GM18861 (cell line): Measurements from ENCODE around the gene FNDC3B.
A peak's percentile ranks its signal among the peaks of the same experiment; 100 is the strongest.
"Not testable (repeated sequence)": the region's sequence is repeated elsewhere in the genome, so short reads cannot be mapped to it uniquely, and the experiment has no call there.

ENCODE experiments used
- ATAC-seq: cut with Tn5 transposase; IDR thresholded peaks from one replicate; pipeline ENCODE4 v1.9.1; 2021; ENCODE audit not compliant: unreplicated experiment

FNDC3B gene

GRCh38 chr3:172039436-172040077 lies at the start of gene FNDC3B:
Gene FNDC3B (plus strand): TSS chr3:172039578. CDS start chr3:172112480, 72,902 bp downstream.
- peak; percentile 49 for ATAC-seq

GRCh38 chr3:171990239-171990638 lies 49.1 kb upstream of the FNDC3B start:
- ATAC-seq: not testable (repeated sequence)

DNA sequence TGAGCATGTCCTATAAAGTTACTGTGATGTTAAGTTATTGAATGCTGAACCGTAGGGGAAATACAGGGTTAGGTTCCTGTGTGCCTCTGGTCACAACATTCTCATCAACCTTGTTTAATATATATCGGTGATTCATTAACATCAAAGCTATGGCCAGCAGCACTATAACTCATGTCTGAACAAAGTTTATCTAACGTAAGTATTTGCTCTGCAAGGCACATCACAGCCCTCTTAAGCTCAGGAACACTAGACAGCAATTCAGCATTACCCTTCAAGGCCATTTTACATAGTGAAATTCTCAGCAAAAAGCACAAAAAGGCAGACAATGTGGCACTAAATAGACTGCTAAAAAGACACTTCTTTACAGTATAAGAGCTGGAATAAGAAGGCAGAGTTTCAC lies 48.2 kb upstream of the FNDC3B start:
- ATAC-seq: no peak

- ATAC-seq: no peak
Measured at GRCh38 chr3:171994646-171995428, 44.5 kb upstream of the FNDC3B start.

DNA sequence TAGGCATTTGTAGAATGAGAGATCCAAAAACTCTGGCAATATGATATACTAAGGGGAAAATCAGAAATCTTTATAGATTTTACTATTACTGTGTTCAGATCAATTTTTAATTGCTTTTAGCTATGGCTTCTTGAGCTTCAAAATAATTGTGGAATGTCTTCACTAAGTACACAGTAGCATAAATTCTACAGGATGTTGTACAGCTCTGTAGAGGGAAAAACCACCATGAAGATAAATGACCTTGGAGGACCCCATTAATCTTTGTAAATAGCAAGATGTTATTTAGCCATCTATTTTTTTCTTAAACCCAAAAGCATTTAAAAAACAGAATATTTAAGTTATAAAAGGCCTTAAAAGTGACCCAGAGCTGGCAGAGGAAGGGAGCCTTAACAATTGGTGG lies 43.9 kb upstream of the FNDC3B start:
- ATAC-seq: no peak

DNA sequence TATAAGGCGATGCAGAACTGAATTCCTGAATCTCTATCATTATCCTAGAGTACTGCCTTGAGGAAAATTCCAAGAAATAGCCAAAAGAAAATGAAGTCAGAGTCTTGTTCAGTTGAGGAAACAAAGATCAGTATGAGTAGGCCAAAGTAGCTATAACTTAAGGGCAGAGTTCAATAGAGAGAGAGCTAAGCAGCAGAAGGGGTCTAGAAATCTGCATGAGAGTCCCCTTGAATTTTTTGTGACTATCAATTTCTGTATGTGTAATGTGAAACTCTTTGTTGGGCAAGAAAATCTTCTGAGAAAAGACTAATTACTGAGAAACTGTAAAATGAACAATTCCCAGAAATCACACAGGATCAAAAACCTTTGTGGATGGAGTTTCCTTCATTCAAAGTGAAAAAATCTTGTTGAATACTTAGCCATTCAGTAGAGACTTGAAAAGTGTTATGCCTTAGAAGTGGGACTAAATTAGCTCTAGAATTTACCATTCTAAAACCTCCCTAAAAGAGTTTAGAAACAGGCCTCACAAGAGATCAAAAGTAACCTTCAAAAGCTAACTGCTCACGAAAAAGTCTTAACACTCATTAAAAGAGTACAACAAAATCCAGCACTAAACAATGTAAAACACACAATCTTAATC lies 43.1 kb upstream of the FNDC3B start:
- ATAC-seq: no peak

GRCh38 chr3:171998731-171999130 lies 40.6 kb upstream of the FNDC3B start:
- ATAC-seq: not testable (repeated sequence)

DNA sequence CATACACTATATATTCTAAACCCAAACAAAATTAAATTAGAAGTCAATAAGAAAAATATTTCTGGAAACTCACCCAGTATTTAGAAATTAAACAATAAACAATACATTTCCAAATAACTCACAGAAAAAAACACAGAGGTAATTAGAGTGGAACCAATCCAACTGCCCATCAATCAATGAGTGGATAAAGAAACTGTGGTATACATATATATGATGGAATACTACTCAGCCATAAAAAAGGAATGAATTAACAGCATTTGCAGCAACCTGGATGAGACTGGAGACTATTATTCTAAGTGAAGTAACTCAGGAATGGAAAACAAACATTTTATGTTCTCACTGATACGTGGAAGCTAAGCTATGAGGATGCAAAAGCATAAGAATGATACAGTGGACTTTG lies 37.8 kb upstream of the FNDC3B start:
- ATAC-seq: not testable (repeated sequence)

- ATAC-seq: no peak
Measured at GRCh38 chr3:172002512-172003078, 36.8 kb upstream of the FNDC3B start.

GRCh38 chr3:172003146-172003545 lies 36.2 kb upstream of the FNDC3B start:
- no peak for ATAC-seq

DNA sequence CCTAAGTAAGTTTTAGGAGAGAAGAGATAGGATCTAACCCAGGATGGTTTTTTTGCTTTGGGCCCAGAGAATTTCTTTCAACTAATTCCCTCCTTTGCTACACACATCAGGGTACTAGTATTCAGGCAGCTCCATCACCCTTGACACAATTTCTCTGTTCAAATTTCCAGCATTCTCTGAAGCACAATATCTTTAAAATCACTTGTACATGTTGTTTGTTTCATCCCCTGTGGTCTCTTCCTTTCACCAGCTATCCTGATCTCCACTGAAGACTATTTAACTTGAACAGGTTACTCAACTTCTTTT lies 32.4 kb upstream of the FNDC3B start:
- no peak for ATAC-seq

DNA sequence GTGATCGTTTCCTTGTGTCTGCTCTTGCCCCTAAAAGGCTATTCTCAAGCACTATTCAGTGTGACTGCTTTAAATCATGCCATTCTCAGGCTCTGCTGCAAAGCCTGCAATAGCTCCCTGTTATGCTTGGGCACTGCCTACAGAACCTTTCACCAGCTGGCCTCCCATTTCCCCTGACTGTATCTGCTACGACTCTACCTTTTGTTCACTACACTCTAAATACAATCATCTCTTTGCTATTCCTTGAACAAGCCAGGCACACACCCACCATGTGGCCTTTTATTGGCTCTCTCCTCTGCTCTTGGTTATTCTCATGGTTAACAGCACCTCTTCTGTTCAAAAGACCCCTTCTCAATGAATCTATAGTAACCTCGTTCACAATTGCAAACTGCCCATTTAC lies 29.6 kb upstream of the FNDC3B start:
- ATAC-seq: no peak

GRCh38 chr3:172012775-172013174 lies 26.6 kb upstream of the FNDC3B start:
- no peak for ATAC-seq

- no peak for ATAC-seq
Measured at GRCh38 chr3:172014145-172014544, 25.2 kb upstream of the FNDC3B start.

DNA sequence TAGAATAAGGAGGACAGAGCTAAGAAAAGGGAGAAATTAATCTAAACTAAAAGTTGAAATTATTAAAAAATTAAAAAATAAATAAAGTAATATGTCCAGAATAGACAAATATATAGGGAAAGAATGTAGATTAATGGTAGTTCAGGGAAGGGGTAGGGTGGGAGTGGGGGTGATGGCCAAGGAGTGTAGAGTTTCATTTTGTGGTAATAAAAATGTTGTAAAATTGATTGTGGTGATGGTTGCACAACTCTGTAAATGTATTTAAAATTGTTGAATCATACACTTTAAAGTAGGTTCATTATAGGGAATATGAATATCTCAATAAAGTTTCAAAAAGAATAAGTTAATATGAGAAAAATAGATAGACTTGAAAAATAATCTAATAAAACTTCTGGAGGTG lies 21.0 kb upstream of the FNDC3B start:
- no peak for ATAC-seq

- no peak for ATAC-seq
Measured at GRCh38 chr3:172020763-172021162, 18.6 kb upstream of the FNDC3B start.

DNA sequence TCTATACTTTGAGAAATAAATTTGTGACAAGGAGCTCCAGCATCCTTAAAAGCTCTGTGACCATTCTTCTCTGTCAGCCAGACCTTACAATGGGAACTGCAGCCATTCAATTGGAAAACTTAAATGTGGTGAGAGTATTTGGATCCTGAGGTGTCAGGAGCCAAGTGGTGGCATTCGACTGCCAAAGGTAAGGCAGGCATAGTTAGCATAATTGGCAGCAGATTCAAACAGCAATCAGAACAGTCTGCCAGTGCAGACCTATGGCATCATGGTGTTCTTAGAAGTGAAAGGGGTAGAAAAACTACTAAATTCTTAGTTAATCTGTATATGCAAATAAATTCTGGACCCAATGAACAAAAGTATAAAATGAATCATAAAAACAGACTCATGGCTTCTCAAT lies 18.2 kb upstream of the FNDC3B start:
- ATAC-seq: no peak

GRCh38 chr3:172021859-172022258 lies 17.5 kb upstream of the FNDC3B start:
- no peak for ATAC-seq

- no peak for ATAC-seq
Measured at GRCh38 chr3:172023915-172024314, 15.5 kb upstream of the FNDC3B start.

DNA sequence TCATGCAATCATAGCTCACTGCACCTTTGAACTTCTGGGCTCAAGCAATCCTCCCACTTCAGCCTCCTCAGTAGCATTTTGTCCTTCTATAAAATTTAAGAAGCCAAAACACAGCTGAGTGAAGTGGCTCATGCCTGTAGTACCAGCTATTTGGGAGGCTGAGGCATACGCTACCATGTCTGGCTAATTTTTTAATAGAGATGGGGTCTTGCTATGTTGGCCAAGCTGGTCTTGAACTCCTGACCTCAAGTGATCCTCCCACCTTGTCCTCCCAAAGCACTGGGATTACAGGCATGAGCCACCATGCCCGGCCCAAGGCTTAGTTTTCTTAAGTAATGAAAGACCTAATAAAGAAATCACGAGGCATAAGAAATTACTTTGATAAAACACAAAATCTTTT lies 14.7 kb upstream of the FNDC3B start:
- no peak for ATAC-seq

- ATAC-seq: no peak
Measured at GRCh38 chr3:172029425-172030098, 9.8 kb upstream of the FNDC3B start.
